ENCODE data around the gene TRABD2B. TPM values are rescaled to one million over a fixed set of nuclear protein-coding genes. Genes with fewer than 3 reads are reported as not detected.

TRABD2B gene
- total RNA-seq, 1 experiment from 2014 or later = 0.36 TPM

- no peaks in the 10 kb centered on the region; the same call in 1 of the 2 replicates for H3K27me3 ChIP-seq (replicated peaks; ENCODE audit: control insufficient read depth, insufficient read depth, low read length)
- H3K4me1 ChIP-seq = peaks cover 19% of the 10 kb centered on the region; the same call in 1 of the 2 replicates
- POLR2A ChIA-PET = no interaction called here
- CTCF ChIA-PET = no interaction called here
- Mint-ChIP-seq H3K9me3 (ENCODE audit: unreplicated experiment) (no peaks in the 10 kb centered on the region), H3K4me3 (ENCODE audit: unreplicated experiment) (no peak overlapping the region), H3K4me1 (ENCODE audit: low read depth, unreplicated experiment) (peaks cover 14% of the 10 kb centered on the region), H3K36me3 (ENCODE audit: insufficient read depth, unreplicated experiment) (no peaks in the 10 kb centered on the region), H3K27me3 (ENCODE audit: insufficient read depth, unreplicated experiment) (no peaks in the 10 kb centered on the region), H3K27ac (ENCODE audit: unreplicated experiment) (no peak overlapping the region)
- H3K4me3 ChIP-seq (ENCODE audit: low read depth, low read length) = no peak overlapping the region
- no peak for DNase-seq
- no peaks in the 10 kb centered on the region for H3K9me3 ChIP-seq
- BruUV-seq (replicated peaks) = no TSS peak
- no peaks in the 10 kb centered on the region; the same call in 1 of the 2 replicates for H3K36me3 ChIP-seq (ENCODE audit: control insufficient read depth, insufficient read depth, low read length)
- TF ChIP-seq CTCF (IDR thresholded peaks at IDR 0.05; ENCODE audit: insufficient read depth in 1 of 2, low read depth in 1 of 2, low read length in 1 of 2, severe bottlenecking in 1 of 2, unreplicated experiment in 1 of 2) = no peak
- intact Hi-C loops (cut with micrococcal nuclease; ENCODE audit: unreplicated experiment) = no loop called here
These were observed 129.5 kb downstream of the TRABD2B start for GRCh38 chr1:47867438-47868347.

GRCh38 chr1:47866601-47867437, 130.4 kb downstream of the TRABD2B start:
- H3K27me3 ChIP-seq (replicated peaks; ENCODE audit: control insufficient read depth, insufficient read depth, low read length) = no peaks in the 10 kb centered on the region; the same call in 1 of the 2 replicates
- CTCF ChIA-PET = no interaction called here
- peaks cover 16% of the 10 kb centered on the region; the same call in 1 of the 2 replicates for H3K4me1 ChIP-seq
- intact Hi-C loops (cut with micrococcal nuclease; ENCODE audit: unreplicated experiment) = no loop called here
- TF ChIP-seq CTCF (IDR thresholded peaks at IDR 0.05; ENCODE audit: insufficient read depth in 1 of 2, low read depth in 1 of 2, low read length in 1 of 2, severe bottlenecking in 1 of 2, unreplicated experiment in 1 of 2) = no peak
- no peaks in the 10 kb centered on the region for H3K27me3 Mint-ChIP-seq (ENCODE audit: insufficient read depth, unreplicated experiment)
- POLR2A ChIA-PET = no interaction called here
- H3K4me1 Mint-ChIP-seq (ENCODE audit: low read depth, unreplicated experiment) = peaks cover 8% of the 10 kb centered on the region
- BruUV-seq (replicated peaks) = no TSS peak
- H3K4me3 Mint-ChIP-seq (ENCODE audit: unreplicated experiment) = no peak overlapping the region
- no peaks in the 10 kb centered on the region; the same call in 1 of the 2 replicates for H3K36me3 ChIP-seq (ENCODE audit: control insufficient read depth, insufficient read depth, low read length)
- H3K36me3 Mint-ChIP-seq (ENCODE audit: insufficient read depth, unreplicated experiment) = no peaks in the 10 kb centered on the region
- H3K9me3 ChIP-seq = no peaks in the 10 kb centered on the region
- H3K27ac Mint-ChIP-seq (ENCODE audit: unreplicated experiment) = no peak overlapping the region
- DNase-seq = no peak
- H3K9me3 Mint-ChIP-seq (ENCODE audit: unreplicated experiment) = no peaks in the 10 kb centered on the region
- H3K4me3 ChIP-seq (ENCODE audit: low read depth, low read length) = no peak overlapping the region

GRCh38 chr1:47865881-47866535, 131.2 kb downstream of the TRABD2B start:
- no peak overlapping the region for H3K27ac Mint-ChIP-seq (ENCODE audit: unreplicated experiment)
- no peaks in the 10 kb centered on the region for H3K9me3 Mint-ChIP-seq (ENCODE audit: unreplicated experiment)
- Histone ChIP-seq H3K4me3 (ENCODE audit: low read depth, low read length) (no peak overlapping the region), H3K9me3 (no peaks in the 10 kb centered on the region), H3K4me1 (peaks cover 16% of the 10 kb centered on the region; the same call in 1 of the 2 replicates), H3K27me3 (replicated peaks; ENCODE audit: control insufficient read depth, insufficient read depth, low read length) (no peaks in the 10 kb centered on the region; the same call in 1 of the 2 replicates), H3K36me3 (ENCODE audit: control insufficient read depth, insufficient read depth, low read length) (no peaks in the 10 kb centered on the region; the same call in 1 of the 2 replicates)
- intact Hi-C loops (cut with micrococcal nuclease; ENCODE audit: unreplicated experiment) = no loop called here
- ChIA-PET POLR2A (no interaction called here), CTCF (no interaction called here)
- no peak overlapping the region for H3K4me3 Mint-ChIP-seq (ENCODE audit: unreplicated experiment)
- no TSS peak for BruUV-seq (replicated peaks)
- peaks cover 8% of the 10 kb centered on the region for H3K4me1 Mint-ChIP-seq (ENCODE audit: low read depth, unreplicated experiment)
- H3K27me3 Mint-ChIP-seq (ENCODE audit: insufficient read depth, unreplicated experiment) = no peaks in the 10 kb centered on the region
- DNase-seq = peak in 1 of 2 experiments; percentile 48
- no peaks in the 10 kb centered on the region for H3K36me3 Mint-ChIP-seq (ENCODE audit: insufficient read depth, unreplicated experiment)
- no peak for TF ChIP-seq CTCF (IDR thresholded peaks at IDR 0.05; ENCODE audit: insufficient read depth in 1 of 2, low read depth in 1 of 2, low read length in 1 of 2, severe bottlenecking in 1 of 2, unreplicated experiment in 1 of 2)
